GM20431 (cell line): ENCODE data around the gene DPP7.
"Not testable (repeated sequence)": the region's sequence is repeated elsewhere in the genome, so short reads cannot be mapped to it uniquely, and the experiment has no call there.

Experiments
- in situ Hi-C: fragments of 300-500 bp; cut with MseI, MboI; formaldehyde crosslinking; loops from one replicate; pipeline ENCODE4 v1.15.0; 2020; ENCODE audit warnings: low sequenced_read_pairs; ENCODE audit not compliant: unreplicated experiment

DPP7 gene

DNA sequence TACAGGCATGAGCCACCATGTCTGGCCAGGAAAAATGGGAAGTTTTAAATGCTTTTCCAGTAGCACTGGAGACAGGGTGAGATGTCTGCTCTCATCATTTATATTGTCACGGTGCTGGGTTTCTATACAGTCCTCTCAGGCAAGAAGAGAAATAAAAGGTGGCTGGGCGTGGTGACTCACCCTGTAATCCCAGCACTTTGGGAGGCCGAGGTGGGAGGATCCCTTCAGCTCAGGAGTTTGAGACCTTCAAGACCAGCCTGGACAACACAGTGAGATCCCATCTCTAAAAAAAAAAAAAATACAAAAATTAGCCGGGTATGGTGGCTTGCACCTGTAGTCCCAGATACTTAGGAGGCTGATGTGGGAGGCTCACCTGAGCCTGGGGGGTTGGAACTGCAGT is 19.7 kb upstream of the DPP7 start:
- in situ Hi-C loops = no loop called here

DNA sequence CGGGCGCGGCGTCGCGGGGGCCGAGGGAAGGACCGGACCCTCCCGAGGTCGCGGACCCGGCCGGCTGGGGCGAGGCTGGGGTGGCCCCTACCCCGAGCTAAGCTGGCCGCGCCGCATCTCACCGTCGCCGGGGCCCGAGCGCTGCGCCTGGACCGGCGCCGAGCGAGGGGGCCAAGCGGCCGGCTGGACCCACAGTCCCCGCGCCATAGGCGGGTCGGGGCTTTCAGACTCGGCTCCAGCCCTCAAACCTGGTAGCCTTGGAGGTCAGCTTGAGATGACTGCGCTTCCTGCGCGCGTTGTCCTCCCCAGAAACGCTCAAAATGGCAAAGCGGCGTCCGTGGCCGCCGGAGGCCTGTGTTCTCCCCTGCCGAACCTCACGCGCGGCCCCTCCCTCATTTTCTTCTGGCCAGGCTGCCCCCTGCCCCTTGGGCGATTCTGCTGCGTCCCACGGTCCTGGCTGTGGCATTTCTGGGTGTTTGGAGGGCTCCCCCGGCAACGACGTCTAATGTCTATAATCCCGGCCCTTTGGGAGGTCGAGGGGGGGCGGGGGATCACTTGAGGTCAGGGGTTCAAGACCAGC is 15.7 kb upstream of the DPP7 start:
- in situ Hi-C loops = no loop called here

DNA sequence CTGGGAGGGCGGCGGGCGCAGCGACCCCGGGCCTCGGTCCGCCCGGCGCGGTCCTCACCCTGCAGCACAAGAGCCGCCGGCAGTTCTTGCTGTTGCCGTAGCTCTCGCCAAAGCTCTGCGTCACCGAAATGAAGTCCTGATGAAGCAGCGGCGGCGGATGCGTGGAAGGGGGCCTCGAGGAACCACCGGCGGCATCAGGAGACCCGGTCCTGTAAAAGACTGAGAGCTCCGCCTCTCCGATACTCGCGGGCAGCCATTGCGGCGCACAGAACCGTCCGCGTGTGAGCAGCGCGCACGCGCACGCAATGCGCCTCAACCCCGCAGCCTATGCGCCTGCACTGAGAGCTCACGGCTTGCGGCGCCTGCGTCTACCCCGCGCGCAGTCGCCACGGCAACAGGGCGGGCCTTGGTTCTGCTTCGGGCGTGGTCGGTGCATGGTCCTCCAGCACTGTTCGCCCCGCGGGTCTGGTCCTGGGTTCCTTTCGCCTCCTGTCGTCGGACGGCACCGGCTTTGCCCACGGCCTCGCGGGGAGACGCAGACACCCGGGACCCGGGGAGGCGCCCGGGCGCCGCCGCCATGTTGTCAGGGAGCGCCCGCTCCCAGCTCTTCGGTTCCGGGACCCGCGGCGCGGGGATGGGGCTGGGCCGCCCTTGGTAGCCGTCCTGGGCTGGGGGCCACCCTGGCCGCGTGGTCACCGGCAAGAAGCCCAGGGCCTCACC is 15.1 kb upstream of the DPP7 start:
- in situ Hi-C loops = loop anchor here (10.0 kb wide), 1 partner anchor 95 kb away; the partner anchor contains the start of genes CYSRT1, RNF208 and RNF224

DNA sequence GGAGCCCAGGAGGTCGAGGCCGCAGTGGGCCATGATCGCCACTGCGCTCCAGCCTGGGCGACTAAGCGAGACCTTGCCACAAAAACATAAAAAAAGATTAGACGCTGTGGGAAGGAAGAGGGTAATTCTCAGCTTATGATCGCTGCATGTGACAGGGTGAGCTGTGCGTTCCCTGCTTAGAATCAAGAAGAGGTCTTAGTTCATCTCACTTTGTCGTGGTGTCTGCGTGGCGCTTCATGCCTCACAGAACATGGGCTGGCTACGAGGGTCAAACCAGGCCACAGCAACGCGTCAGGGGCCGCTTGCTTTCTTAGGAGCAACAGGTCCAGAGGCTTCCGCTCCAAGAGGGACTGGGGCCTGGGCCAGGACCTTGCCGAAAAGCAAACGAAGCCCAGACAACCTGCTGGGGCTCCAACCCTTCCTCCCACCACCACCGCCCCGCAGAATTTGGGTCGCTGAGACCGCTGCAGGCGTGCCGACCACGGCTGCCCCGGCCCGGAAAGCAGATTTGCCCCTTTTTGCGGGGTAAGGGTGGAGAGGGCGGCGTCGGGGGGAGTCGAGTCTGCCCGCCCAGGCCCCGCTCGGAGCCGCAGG is 14.4 kb upstream of the DPP7 start:
- in situ Hi-C loops = loop anchor here (10.0 kb wide), 1 partner anchor 96 kb away; the partner anchor contains the start of genes CYSRT1, RNF208 and RNF224

DNA sequence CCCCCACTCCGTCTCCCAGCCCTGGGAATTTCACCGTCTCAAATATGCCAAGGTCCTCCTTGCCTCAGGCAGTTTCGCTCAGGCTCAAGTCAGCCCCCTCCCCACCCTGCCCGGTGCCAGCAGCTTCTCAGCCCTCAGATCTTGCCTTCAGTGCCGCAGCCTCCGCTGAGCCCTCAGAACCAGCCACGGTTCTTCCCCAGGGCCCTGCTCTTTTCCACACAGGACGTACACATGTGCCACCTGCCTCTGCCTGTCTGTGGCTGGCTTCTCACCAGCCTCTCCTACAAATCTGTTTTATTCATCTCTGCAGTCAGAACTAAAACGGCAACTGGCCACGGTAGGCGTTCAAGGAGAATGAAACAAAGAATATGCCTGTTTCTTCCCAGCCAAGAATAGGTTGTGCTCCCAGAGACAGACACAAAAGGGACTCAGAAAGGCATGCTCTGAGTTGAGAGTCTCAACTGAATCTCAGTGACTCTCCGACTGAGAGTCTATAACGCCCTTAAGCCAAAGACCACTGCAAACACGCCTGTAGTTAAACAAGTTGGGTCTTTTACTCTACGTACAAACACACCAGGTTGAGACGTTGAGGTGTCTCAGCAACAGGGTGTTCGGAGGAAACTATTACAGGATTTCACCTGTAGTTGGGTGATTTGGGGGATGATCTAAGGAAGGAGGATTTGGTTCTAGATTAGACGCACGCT is 13.8 kb upstream of the DPP7 start:
- in situ Hi-C loops = loop anchor here (10.0 kb wide), 1 partner anchor 96 kb away; the partner anchor contains the start of genes CYSRT1, RNF208 and RNF224

DNA sequence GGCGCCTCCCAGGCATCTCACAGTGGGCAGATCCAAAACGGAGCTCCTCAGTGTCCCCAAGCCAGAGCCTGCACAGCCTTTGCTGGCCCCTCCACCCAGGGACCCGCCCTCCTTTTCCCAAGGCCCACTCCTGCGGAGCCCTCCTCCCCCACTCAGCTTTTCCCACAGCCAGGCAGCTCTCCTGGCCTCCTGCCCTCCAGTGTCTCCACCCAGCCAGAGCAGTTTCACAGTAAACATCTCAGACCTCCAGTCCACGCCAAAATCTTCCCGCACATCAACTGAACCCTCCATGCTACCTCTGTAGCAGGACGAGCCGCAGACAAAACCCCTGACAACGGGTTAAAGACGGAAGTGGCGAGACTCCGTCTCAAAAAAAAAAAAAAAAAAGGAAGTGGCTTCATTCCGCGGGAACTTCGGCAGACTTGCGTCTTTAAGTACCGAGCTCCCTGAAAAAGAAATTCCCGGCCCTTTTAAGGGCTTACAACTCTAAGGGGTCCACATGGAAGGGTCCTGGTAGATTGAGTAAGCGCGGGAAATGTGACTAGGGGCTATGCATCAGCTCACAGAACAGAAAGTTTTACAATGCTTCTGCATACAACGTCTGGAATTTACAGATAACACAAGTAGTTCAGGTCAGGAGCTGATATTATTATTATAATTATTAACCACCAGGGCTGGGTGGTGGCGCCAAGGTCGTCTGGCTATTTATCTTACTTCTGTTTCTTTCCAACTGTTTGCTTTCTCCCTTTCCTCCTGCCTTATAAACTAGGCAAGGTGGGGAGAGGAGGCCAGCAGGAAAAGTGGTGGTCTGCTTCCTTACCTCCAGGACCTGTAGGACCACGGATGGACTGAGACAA is 13.0 kb upstream of the DPP7 start:
- in situ Hi-C loops = loop anchor here (10.0 kb wide), 1 partner anchor 97 kb away; the partner anchor contains the start of genes CYSRT1, RNF208 and RNF224

DNA sequence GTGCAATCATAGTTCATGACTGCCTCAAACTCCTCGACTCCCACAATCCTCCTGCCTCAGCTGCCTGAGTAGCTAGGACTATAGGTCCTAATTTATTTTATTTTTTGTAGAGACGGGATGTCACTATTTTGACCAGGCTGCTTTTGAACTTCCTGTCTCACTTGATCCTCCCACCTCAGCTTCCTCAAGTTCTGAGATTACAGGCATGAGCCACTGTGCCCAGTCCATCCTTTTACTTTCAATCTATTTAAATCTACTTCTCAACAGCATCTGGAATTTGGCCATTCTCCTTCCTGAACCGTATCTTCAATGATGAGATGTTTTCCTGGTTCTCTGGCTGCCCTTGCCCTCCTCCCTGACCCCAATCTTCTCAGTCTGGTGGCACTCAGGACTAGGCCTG is 12.3 kb upstream of the DPP7 start:
- in situ Hi-C loops = loop anchor here (10.0 kb wide), 1 partner anchor 98 kb away; the partner anchor contains the start of genes CYSRT1, RNF208 and RNF224

DNA sequence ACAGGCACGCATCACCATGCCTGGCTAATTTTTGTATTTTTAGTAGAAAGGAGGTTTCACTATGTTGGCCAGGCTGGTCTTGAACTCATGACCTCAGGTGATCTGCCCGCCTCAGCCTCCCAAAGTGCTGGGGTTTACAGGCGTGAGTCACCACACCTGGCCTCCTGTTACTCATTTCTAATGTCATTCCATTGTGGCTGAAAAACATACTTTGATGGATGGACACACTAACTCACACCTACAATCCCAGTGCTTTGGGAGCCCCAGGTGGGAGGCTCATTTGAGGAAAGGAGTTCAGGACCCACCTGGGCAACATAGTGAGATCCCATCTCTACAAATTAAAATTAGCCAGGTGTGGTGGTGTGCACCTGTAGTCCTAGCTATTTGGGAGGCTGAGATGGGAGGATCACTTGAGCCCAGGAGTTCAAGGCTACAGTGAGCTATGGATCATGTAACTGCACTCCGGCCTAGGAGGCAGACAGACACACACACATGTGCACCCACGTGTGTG is 9.5 kb upstream of the DPP7 start:
- in situ Hi-C loops = loop anchor here (10.0 kb wide), 1 partner anchor 101 kb away; the partner anchor contains the start of genes CYSRT1, RNF208 and RNF224

DNA sequence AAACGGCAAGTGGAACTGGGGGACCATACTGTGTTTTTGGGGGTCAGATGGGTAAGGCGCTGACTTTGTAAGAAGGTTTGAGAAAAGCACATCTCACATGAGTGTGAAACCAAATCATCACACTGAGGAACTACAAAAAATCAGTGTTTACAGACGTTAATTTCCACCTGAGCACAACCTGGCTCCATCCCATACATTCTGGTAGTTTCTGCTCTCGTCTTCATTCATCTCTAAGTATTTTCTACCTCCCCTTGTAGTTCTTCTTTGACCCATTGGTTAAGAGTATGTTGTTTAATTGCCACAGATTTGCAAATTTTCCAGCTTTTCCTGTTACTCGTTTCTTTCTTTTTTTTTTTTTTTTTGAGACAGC is 8.9 kb upstream of the DPP7 start:
- in situ Hi-C loops = loop anchor here (10.0 kb wide), 1 partner anchor 101 kb away; the partner anchor contains the start of genes CYSRT1, RNF208 and RNF224

DNA sequence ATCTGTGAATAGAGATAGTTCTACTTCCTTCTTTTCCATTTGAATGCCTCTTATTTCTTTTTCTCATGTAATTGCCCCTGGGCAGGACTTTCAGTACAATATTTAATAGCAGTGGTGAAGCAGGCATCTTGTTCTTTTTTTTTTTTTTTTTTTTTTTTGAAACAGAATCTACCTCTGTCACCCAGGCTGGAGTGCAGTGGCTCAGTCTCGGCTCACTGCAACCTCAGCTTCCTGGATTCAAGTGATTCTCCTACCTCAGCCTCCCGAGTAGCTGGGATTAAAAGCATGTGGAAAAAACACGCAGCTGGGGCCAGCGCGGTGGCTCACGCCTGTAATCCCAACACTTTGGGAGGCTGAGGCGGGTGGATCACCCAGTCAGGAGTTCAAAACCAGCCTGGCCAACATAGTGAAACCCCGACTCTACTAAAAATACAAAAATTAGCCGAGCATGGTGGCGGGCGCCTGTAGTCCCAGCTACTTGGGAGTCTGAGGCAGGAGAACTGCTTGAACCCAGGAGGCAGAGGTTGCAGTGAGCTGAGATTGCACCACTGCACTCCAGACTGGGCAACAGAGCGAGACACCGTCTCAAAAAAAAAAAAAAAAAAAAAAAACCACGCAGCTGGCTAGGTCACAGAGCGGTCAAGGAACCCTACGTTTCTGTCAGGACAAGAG is 8.4 kb upstream of the DPP7 start:
- in situ Hi-C loops = loop anchor here (10.0 kb wide), 1 partner anchor 102 kb away; the partner anchor contains the start of genes CYSRT1, RNF208 and RNF224

DNA sequence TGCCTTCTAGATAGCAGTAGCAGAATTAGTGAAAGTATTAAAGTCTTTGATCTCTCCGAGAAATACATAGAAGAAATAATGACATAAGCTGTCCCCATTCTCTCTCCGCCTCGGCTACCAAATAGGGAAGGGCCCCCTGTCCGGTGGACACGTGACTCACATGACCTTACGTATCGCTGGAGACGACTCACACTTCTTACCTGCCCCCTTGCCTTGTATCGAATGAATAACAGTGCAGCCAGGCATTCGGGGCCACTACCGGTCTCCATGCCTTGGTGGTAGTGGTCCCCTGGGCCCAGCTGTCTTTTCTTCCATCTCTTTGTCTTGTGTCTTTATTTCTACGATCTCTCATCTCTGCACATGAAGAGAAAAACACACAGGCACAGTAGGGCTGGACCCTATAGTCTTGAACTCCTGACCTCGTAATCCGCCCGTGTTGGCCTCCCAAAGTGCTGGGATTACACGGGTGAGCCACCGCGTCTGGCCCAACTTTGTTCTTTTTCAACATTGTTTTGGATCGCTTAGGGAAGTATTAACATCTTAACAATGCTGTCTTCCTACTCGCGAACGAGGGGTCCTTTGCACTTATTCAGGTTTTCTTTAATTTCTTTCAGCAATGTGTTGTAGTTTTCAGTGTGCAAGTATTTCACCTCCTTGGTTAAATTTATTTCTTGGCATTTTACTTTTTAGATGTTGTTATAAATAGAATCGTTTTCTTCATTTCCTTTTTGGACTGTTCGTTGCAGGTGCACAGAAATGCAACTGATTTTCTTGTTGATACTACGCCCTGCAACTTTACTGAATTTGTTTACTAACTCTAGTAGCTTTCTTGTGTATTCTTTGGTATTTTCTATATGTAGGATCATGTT is 7.6 kb upstream of the DPP7 start:
- in situ Hi-C loops = loop anchor here (10.0 kb wide), 1 partner anchor 103 kb away; the partner anchor contains the start of genes CYSRT1, RNF208 and RNF224

DNA sequence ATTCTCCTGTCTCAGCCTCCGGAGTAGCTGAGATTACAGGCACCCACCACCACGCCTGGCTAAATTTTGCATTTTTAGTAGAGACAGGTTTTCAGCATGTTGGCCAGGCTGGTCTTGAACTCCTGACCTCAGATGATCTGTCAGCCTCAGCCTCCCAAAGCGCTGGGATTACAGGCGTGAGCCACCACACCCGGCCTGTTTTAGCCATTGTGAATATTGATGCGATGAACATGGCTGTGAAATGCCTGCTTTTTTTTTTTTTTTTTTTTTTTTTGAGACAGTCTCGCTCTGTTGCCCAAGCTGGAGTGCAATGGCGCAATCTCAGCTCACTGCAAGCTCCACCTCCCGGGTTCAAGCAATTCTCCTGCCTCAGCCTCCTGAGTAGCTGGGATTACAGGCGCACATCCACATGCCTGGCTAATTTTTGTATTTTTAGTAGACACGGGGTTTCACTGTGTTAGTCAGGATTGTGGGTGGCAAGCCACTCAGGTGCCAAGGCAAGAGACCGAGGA is 3.6 kb upstream of the DPP7 start:
- in situ Hi-C loops = not testable (repeated sequence)

DNA sequence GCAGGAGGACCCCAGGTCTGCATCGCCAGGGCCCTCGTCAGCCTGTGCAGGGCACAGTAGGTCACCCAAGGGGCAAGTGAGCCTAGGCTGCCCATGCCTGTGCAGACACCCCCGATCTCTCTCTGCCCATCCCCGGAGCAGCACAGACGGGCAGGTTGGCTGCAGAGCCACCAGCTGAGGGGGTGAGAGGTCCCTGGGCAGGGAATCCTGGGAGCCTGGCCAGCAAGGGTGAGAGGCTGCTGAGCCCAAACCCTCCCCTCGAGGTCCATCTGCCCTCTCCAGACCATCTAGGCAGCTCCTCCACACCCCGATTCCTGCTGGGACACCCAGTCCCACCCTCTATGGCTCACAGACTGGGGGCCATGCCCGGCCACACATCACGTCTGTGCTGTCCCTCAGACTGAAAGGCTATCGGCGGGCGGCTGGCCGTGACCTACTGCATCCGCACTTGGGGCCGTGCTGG is 2.8 kb upstream of the DPP7 start:
- in situ Hi-C loops = no loop called here

DNA sequence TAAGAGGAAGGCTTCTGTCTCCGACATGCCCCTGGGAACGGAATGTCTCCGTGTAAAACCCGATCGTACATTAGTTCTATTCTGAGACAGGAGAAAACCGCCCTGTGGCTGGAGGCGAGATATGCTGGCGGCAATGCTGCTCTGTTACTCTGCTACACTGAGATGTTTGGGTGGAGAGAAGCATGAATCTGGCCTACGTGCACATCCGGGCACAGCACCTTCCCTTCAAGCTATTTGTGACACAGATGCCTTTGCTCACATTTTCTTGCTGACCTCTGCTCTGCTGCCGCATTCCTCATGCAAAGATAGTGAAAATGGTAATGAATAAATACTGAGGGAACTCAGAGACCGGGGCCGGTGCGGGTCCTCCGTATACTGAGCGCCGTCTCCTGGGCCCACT is 2.2 kb upstream of the DPP7 start:
- in situ Hi-C loops = no loop called here

DNA sequence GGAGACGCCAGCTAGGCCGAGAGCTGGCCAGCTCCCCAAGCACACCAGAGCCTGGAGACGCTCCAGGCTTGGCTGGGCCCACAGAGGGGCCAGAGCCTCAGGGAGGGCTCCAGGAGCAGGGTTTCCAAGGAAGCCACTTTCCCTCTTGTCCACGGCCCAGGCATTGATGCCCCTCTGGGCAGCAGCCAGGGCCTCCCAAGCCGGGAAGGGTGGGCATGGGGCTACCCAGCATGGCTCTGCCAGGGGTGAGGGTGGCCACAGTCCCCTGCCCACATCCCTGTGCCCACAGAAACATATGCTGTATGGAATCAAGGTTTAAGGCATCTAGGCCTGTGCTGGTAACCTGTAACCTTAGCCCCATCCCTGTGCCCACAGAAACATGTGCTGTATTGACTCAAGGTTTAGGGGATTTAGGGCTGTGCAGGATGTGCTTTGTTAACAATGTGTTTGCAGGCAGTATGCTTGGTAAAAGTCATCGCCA is 1.5 kb upstream of the DPP7 start:
- in situ Hi-C loops = no loop called here

DNA sequence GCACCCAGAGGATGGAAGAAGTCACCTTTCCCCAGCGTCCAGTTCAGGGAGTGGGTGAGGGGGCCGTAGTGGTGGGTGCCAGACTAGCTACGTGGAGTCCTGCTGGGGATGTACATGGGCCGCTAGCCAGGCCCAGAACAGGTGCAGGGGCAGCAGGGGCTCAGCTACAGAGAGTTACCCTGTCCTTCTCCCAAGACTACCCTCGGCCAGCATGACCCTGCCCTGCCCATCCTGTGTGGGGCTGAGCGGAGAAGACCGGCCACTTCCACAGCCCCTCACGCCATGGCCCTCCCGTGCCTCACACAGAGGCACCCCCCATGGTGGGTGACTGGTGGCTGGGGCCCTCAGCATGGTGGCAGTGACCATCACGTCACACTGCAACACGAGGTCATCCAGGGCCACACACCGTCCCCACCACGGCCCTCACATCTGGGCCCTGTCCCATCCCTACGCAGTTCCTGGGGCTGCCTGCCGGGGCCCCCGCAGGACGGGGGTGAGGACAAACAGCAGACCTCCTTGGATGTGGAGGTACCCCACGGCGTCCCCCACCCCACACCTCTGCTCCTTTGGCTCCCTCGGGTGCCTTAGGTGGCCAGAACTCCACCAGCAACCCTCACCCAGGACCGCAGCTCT is 977 bp upstream of the DPP7 start:
- in situ Hi-C loops = no loop called here

DNA sequence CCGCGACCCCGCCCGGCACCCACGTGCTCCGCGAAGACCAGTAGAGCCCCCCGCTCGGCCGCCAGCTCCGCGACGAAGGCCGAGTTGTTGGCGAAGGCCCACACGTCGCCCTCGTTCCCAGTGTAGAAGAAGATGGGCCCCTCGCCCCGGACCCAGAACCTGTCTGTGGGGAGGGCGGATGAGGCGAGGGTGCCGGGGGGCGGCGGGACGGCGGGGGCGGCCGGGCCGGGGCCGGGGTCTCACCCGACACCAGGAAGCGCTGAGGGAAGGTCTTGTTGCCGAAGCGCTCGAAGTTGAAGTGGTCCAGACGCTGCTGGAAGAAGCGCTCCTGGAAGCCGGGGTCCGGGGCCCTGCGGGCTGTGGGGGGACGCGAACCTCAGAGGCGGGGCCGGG is 317 bp downstream of the DPP7 start:
- in situ Hi-C loops = no loop called here
